DMS 273 treated with DMSO at 0.1 percent for 48 hours (cell line): ENCODE results near the gene HS6ST1.
A peak's percentile ranks its signal among the peaks of the same experiment; 100 is the strongest.

ENCODE experiments used
- DNase-seq: peaks from one replicate; lab custom pipeline; 2025; lab: John Stamatoyannopoulos, UW

The HS6ST1 gene

DNA sequence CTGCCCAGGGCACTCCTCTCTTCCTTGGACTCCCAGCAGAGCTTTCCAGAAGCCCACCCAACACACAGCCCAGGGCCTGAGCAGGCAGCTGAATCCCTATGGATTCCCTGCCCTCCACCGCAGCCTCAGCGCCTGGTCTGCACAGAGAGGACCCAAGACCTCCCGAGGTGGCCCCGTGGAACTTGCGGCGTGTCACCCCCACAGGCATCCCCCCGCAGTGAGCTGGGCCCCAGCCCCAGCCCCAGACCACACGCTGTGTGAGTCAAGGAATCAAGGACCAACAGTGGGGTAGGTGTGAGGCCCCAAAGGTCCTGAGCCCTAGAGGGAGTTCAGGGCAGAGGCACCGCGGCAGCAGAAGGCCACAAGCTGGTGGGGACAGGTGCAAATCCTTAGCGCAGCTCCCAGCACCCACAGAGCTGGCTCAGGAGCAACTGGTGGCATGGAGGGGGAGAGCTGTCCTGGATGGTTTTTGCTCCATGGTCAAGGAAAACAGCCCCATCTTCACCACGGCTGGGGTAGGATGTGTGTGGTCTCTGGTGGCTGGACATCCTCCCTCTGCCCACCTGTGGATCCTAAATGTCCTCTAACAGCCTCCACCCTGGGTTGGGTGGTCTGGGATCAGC lies 8.5 kb downstream of the HS6ST1 start:
- no peak for DNase-seq

DNA sequence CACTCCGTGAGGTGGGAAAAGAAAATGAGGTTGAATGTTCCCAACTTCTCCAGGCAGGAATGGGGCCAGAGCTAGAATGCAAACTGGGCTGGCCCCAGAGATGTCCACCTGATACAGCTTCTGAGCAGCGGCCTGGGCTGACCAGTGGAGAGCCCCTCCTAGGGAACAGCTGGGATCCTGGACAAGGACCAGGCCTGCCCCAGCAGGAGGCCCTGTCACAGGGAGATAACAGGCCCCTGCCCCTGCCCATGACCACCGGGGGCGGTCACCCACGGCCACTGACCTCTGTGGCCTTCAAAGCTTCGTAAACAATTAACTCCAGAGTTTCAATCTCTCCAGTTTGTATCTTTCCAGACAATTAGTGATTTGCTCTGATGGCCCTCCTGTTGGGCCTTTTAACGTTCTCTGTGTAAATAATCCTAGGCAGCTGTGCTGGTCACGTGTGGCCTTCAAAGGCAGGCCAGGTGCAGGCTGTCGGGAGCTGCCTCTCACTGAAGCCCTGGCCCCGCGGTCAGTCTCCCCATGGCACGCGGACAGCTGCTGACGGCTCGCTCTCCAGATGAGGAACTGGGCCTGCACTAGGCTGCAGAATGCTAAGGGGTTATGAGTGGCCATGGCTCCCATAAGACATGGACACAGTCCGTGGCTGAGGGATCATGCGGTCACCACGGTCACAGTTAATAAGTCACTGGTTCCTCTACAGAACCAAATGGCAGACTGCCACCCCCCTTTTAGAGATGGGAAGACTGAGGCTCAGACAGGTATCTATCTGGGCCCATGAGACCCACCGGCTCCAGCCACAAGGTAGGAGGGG lies 9.2 kb downstream of the HS6ST1 start:
- no peak for DNase-seq

DNA sequence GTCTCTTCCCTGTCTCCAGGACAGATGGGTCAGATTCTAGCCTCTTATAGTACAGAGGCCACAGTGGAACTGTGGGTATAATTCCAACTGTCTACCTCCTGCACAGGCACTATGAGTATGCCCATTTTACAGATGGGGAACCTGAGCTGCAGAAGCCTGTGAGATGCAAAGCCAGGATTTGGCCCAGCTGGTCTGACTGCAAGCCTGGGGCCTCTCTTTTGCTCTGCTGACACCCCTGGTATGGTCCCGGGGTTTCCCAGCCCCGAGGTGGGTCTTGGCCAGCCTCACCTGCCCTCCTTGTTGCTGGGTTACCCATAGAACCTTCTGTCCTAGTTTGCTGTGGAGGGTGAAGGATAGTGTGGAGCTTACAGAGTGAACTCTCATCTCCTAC lies 9.8 kb downstream of the HS6ST1 start:
- no peak for DNase-seq

DNA sequence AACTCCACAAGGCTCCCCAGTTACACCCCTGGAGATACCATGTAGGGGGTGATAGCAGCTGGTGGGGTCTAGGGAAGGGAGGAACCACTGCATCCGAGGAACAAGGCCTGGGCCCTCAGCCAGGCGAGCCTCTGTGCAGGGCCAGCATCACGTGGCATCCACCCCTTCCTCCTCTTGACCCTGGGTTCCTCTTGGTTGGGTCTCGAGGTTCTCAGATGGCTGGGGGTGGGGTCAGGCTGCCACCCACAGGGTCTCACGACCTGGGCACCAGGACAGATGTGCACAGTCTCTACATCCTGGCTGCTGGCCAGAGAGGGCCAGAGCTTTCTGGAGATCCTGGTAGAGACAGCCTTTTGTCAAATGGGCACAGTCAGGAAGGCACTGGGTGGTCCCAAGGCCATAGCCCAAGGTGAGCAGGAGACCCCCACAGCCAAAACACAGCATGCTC lies 10.4 kb downstream of the HS6ST1 start:
- DNase-seq, result no peak

DNA sequence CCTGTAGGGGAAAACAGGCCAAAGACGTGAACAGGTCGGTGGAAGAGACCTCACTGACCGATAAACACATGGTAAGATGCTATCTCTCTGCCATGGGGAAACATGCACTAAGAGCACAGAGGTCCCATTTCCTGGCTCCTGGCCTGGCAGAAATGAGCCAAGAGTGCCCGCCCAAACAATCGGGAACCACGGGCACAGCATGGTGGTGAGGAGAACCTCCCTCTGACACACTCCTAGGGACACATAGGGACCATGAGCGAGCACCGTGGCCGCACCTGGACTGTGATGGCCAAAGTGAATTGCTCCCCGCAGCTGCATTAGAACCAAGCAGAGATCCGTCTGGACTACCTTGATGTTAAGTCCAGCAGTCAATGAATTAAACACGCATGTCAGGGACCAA lies 11.1 kb downstream of the HS6ST1 start:
- DNase-seq, result no peak

DNA sequence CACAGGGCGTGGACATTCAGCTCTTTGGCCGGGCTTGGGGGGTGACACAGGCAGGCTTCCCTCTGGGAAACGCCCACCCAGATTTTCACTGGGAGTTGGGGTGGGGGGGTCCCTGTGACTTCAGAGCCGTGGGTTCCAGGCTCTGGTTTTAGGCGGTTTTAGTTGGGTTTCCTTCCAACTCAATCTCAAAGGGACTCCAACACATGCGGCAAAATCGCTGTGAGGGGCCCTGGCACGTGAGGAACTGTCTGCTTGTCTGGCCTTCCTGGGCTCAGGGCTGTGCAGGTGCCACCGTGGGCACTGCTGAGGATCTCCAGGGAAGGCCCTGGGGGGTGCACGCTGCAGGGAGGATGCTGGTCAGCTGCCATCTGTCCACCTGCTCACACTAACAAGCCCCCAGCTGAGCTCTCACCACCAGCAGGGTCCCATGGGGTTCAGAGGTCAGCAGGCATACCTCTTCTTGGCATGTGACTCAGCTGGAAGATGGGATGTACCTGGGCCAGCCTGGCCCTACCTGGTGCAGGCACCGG lies 11.7 kb downstream of the HS6ST1 start:
- DNase-seq, result no peak

DNA sequence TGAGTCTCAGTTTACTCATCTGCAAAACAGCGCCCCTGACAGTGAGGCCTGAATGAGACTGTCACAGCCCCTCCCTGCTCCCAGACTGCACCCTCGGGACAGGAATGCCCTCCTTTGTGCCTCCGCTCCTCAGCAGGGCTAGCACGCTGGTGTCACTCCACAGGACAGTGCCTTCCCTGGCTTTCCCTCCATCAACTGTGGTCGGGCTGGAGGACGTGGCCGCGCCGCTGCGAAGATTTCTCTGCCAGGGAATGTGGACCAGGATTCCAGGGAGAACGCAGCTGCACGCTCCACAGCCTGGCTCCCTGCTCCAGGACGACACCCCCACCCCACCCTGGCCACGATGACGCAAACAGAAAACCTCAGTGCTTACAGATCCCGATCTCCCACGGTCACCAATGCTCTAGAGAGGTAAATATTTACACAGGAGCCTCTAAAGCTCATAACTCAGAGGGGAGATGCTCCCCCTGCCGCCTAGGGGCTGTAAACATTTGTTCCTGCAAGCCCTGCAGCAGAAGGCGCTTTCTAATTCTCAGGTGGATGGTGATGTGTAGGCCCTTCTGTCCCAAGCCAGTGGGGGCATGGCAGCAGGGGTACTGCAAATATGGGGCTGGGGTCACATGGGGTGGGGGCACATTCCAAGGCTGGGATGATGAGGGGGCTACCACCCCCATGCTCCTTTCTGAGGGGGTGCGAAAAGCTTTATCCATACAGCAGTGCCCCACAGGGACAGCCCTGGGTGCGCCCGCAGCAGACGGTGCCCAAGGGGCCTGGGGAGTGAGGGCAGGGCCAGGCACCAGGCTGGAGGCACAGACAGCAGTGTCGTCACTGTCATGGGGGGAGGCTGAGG lies 12.4 kb downstream of the HS6ST1 start:
- DNase-seq, result no peak

DNA sequence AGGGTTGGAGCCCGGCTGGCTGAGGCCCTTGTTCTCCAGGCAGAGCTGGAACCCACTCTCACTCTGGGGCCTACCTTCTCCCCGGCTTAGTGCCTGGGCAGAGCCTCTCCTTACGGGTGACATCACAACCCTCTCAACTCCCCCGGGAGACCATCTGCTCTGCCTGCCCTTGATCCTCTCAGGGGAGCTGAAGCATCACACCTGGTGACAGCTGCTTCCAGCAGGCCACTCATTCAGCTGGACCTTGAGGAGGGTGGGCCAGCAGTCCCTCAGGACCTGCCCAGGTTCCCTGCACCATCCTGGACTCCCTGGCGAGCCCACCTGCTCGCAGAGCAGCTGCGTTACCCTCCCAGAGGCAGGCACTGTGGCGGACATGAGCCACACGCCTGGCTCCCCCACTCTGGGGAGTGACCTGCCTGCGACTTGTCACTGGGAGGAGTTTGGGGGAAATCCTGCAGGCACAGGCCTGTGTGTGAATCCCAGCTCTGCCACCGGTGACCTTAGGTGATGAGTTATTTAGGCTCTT lies 13.1 kb downstream of the HS6ST1 start:
- DNase-seq, result no peak

DNA sequence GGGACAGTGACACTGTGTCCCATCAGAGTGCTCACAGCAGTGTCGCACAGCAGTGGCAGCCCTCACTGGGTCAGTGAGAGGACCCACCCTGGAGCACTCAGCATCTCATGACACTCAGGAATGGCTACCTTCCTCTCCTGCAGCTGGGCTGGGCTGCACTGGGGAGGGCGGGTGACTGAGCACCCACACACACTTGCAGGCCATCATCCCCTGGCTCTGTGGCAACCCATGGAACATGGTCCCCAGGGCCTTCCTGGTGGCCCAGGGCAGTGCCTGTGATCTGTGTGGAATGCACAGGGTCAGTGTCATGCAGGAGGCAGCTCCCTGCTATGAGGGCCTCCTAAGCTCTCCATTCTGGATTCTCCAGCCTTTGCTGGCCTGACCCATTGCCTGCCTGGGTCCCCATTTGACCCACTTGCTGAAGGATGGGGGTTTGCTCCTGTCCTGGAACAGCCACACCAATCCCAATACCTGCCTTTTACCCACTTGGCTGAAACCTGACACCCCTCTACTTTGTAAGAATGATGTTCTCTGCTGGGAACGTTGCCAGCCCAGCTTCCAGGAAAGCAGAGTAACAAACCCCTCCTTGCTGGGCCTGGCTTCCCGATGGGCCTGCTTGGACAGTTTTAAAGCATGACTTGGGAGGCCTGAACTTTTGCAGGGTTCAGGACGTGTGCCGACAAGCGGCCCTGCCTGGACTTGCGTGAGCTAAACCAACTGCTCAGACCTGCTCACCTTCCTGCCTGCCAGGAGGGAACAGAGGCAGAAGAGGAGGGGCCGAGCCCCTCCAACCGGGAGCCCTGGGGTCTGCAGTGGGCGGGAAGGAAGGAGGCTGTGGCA lies 13.7 kb downstream of the HS6ST1 start:
- peak; percentile 90 for DNase-seq

DNA sequence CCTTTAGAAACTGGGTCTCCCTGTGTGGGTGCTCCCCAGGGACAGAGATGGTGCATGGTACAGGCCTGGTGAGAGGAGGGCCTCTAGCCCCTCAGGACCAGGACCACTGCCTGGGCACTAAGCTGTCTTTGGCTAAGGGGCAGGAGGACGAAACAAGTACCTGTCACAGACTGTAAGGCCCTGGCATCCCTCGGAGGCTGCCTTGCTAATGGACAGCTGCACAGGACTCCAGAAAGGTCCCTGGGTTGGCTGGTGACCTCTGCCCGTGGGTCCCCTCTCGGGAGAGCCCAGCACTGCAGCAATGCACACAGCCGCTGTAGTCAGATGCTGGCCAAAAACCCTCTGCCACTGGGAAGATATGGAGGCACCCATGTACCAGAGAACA lies 14.3 kb downstream of the HS6ST1 start:
- DNase-seq, result no peak

DNA sequence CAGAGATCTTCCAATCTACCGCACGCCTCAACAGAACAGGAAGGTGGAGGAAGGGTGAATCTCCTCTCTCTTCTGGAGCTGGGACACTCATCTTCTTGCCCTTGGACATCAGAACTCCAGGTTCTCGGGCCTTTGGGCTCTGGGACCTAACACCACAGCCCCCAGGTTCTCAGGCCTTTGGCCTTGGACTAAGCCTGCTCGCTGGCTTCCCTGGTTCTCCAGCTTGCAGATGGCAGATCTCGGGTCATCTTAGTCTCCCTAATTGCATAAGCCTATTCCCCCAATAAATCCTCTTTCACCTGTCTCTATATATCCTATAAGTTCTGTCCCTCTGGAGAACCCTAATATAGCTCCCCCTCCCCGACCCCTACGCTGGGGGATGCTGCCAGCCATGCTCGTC lies 14.8 kb downstream of the HS6ST1 start:
- DNase-seq, result no peak

DNA sequence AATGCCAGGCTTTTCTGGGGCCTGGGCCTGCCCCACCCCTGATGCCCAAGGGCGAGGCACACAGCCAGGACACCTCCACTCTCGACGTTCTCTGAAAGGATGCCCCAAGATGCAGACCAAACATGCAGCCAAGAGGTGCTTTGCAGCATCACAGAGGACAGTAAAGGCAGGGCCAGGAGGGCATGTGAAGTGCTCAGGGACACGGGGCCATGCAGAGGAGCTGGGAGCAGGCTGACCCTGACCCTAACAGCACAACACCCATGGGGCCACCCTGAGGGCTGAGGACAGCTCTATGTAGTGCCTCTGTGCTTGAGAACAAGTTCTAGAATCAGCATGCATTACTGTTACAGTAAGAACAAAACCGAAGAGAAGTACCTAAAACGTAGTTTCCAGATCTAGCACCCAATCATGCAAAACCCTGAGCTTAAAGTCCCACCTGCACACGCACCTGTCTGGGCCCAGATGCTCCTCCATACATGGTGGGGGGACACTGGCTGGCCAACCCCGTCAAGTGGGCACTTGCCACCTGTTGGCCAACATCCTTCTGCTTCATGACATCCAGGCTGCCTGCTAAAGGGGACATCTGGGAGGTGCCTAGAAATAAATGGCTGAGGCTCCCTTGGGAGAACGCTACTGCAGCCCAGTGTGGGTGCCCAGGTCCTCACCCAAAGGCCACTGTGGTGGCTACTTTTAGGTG lies 15.4 kb downstream of the HS6ST1 start:
- DNase-seq, result no peak

DNA sequence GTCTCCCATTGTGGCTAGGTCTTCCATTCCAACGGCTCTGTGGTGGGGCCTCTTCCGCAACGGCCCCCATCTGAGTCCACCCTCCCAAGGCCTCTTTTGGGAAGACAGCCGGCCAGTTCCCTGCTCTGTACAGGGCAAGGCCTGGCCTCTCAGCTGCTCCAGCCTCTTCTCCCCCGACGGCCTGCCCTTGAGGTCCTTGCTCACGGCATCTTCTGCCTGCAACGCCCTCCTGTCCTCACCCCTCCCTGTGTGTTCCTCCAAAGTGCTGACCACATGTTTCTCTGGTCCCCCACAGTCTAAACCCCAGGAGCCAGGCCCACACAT lies 16.0 kb downstream of the HS6ST1 start:
- no peak for DNase-seq

DNA sequence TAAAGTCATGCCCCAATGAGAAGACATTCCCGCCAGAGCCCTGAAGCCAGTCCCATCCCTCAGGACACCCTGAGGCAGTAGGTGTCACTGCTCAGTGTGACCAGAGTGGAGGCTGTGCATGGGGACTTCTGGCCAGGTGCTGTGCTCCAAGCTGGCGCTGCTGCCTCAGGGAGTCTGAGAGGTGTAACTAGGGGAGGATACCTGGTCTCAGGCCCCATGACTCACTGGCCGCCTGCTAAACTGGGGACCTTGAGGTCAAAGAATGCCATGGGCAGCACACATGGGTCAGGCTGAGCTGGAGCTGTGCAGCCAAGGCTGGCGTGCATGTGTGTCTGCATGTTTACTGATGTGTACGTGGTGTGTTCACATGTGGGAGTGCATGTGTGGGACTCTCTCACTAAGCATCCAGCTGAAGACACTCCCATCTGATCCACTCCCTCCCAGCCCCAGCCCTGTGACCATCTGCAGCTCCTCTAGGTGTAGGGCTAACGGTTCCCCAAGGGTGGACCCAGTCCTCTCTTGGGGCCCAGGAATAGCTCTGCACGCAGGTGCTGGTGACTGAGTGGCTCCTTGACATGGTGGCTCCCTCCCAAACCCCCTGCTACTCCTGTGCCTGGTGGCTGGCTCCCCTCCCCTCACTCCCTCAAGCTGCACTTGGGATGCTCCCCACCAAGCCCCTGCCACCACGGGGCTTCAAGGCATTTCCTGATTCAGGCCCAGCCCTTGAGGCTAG lies 16.5 kb downstream of the HS6ST1 start:
- DNase-seq, result no peak

DNA sequence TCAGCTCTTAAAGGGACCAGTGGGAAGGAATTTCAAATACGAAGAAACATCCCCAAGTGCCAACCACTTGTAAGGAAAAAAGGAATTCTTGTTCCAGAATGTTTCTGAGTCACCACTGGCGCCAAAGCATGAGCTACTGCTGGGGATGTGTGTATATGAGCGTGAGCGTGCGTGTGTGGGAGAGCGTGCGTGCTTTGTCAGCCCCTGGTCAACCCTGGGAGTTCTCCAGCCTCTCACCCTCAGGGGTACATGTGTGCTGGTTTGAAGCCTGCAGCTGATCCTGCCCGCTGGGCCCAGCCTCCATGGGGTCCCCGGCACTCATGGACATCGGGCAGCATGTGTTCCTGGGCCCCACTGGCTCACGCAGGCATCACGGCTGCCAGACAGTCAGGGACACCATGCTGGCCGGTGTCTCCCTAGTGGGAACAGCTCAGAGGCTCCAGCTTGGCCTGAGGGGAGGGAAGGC lies 17.1 kb downstream of the HS6ST1 start:
- DNase-seq, result no peak

DNA sequence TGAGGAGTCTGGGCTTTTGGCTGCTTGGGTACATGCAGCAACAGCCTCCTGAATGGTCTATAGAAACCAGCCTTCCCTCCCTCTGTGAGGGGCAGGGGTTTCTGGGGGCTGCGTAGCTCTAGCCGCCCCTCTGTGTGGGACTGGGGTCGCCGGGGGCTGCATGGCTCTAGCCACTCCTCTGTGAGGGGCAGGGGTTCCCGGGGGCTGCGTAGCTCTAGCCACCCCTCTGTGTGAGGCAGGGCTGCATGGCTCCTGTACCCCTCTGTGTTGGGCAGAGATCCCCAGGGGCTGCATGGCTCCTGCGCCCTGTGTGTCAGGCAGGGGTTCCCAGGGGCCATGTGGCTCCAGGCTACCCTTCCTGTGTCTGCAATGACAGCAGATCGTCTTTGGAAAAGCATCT lies 17.6 kb downstream of the HS6ST1 start:
- DNase-seq, result no peak

DNA sequence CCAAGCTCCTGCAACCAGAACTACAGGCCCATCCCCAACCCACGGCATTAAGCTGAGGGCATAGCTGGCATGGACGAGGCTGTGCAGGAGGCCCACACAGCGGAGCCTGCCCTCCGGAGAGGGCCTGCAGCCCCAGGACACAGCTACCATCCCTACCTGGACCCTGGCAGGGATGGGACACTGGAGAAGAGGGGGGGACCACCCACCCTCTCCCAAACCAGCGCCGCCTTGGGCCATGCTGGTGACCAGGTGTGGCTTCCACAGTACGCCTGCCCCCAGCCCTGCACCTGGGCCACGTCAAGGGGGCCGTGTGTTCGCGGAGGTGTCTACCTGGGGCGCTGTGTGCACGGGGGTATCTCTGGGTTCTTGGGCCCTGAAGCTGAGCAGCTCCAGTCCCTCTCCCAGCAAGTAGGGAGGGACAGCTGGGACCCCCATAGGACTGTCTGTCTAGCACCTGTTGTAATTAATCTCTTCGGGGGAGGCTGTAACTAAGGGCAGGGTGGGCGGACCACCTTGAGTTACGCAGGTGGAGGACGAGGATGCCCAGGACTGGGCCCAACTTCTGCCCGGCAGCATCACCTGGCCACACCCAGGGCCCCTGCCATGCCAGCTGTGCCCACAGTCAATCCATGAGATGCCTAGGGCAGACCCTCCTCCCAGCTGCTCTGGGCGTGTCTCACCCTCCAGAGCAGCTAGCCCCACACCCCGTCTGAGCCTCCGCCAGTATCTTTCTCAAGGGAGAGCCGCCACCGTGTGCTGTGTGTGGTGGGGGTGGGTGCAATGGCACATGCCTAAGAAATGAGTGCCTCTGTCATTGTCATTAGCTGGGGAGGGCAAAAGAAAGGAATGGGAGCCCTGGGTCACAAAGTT lies 18.3 kb downstream of the HS6ST1 start:
- no peak for DNase-seq

DNA sequence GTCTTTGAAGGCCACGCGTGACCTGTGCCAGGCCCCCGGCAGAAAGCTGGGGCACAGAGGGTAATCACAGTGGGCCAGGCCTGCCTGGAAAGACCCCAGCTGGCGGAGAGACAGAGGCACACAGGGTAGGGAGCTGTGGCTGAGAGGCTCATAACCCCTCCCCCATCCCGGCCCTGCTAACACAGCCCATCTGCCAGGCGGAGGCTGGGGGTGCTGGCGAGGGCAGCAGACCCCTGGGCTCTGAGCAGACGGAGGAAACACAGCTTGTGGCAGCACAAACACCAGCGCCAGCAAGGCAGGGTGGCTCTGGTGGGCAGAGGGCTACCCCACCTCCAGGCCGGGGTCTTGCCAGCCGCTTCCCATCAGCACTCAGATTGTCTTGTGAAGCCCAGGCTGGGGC lies 19.0 kb downstream of the HS6ST1 start:
- DNase-seq, result peak; percentile 29

DNA sequence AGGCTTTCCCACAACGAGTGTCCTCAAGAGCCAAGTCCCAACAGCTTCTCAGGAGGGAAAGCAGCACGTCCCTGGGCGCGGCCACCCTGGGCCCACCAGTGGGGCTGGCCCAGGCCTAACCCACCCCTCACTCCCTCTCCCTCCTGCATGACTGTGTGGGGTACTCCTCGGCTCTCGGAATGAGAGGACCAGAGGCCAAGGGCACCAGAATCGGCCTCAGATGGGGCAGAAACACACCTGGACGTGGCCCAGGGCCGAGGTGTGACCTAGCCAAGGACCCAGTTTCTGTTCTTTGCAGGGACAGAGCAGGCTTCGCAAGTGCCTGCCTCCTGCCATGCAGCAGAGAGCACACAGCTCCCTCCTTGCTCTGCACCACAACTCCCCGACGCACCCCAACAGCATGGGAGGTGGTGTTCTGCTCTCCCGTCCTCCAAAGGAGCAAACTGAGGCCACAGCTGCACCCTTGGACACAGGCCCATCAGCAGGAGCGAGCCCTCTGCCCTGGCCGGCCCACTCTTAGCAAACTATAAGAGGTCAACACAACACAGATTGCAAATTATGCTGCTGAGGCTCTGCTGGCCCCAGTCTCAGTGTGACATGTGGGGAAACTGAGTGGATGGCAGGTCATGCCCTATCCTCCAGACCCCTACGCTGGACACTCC lies 19.7 kb downstream of the HS6ST1 start:
- DNase-seq, result no peak
